PFSK-1 (cell line): ENCODE data around the gene KCNQ1.

ENCODE experiments used
- FOXP2 ChIP-seq: optimal IDR thresholded peaks from 2 replicates; pipeline ENCODE3; 2011; ENCODE audit warnings: borderline replicate concordance, control low read depth, inconsistent platforms; ENCODE audit not compliant: insufficient read depth; ENCODE audit errors: extremely low read length, extremely low read depth
- POLR2AphosphoS5 ChIP-seq: IDR thresholded peaks from 2 replicates; pipeline ENCODE4 v1.6.1; 2012; ENCODE audit warnings: low read depth, mild to moderate bottlenecking, control low read depth, low read length, moderate library complexity
- SIN3A ChIP-seq: IDR thresholded peaks from 2 replicates; pipeline ENCODE4 v1.6.1; 2012; ENCODE audit warnings: mild to moderate bottlenecking, low read length, moderate library complexity, borderline replicate concordance; ENCODE audit not compliant: insufficient read depth
- TAF1 ChIP-seq: IDR thresholded peaks from 2 replicates; pipeline ENCODE4 v1.6.1; 2012; ENCODE audit warnings: low read length, control low read depth, borderline replicate concordance; ENCODE audit not compliant: insufficient read depth
- TF ChIP-seq, protein P1 (sequence below), 2 experiments: IDR thresholded peaks; 2 replicates each; pipeline versions ENCODE4 v1.6.1 to v1.8.0; 2011 to 2012; ENCODE audit warnings: low read depth in 2 of 2, low read length in 2 of 2, control low read depth in 1 of 2, inconsistent platforms in 1 of 2, mild to moderate bottlenecking in 1 of 2, moderate library complexity in 1 of 2; ENCODE audit not compliant: insufficient read depth in 1 of 2

DNA sequence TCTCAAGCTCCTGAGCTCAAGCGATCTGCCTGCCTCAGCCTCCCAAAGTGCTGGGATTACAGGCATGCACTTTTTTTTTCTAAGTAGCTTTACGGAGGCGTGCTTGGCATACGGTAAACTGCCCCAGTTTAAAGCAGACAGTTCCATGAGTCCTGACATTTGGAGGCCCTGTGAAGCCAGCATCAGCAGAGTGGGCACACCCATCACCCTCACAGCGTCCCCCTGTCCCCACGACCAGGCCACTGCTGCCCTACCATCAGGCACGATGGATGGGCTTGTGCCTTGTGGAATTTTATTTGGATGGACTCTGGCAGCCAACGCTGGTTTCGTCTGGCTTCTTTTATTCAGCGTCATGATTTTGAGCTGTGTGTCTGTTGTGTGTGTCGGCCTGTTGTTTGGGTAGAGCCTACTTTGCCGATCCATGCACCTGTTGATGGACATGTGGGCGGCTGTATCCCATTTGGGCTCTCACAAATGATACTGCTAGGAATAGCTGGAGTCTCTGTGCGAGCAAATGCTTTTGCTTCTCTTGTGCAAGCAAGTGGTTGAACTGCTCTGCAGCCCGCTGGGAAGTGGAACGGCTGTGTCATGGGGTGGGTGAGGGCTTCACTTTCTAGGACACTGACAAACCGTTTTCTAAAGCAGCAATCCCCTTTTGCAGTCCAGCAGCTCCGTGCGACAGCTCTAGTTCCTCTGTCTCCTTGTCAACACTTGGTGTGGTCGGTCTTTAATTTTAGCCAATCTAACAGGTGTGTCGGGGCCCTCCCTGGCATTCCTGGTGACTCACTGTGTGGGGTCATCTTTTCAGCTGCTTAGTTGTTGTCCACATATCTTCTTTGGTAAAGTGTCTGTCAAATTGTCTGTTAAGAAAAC lies 23.8 kb downstream of the KCNQ1 start:
- TF ChIP-seq POLR2AphosphoS5, result no peak
- TF ChIP-seq TAF1, result no peak
- TF ChIP-seq SIN3A, result no peak
- TF ChIP-seq, protein P1, sequence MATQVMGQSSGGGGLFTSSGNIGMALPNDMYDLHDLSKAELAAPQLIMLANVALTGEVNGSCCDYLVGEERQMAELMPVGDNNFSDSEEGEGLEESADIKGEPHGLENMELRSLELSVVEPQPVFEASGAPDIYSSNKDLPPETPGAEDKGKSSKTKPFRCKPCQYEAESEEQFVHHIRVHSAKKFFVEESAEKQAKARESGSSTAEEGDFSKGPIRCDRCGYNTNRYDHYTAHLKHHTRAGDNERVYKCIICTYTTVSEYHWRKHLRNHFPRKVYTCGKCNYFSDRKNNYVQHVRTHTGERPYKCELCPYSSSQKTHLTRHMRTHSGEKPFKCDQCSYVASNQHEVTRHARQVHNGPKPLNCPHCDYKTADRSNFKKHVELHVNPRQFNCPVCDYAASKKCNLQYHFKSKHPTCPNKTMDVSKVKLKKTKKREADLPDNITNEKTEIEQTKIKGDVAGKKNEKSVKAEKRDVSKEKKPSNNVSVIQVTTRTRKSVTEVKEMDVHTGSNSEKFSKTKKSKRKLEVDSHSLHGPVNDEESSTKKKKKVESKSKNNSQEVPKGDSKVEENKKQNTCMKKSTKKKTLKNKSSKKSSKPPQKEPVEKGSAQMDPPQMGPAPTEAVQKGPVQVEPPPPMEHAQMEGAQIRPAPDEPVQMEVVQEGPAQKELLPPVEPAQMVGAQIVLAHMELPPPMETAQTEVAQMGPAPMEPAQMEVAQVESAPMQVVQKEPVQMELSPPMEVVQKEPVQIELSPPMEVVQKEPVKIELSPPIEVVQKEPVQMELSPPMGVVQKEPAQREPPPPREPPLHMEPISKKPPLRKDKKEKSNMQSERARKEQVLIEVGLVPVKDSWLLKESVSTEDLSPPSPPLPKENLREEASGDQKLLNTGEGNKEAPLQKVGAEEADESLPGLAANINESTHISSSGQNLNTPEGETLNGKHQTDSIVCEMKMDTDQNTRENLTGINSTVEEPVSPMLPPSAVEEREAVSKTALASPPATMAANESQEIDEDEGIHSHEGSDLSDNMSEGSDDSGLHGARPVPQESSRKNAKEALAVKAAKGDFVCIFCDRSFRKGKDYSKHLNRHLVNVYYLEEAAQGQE (IDR thresholded peaks at IDR 0.05; ENCODE audit: insufficient read depth in 1 of 2, low read depth in 2 of 2, low read length in 2 of 2), result no peak
- TF ChIP-seq FOXP2, result no peak
